GM12891 (cell line): ENCODE measurements around the gene TANC1.

Experiments
- PAX5 ChIP-seq: IDR thresholded peaks from 2 replicates; pipeline ENCODE4 v1.6.1; 2011; ENCODE audit warnings: low read length, moderate library complexity, mild to moderate bottlenecking; ENCODE audit not compliant: insufficient read depth, severe bottlenecking
- POLR2A ChIP-seq: IDR thresholded peaks from 2 replicates; pipeline ENCODE4 v1.6.1; 2011; ENCODE audit warnings: low read depth, low read length, control low read depth
- POLR2AphosphoS5 ChIP-seq: IDR thresholded peaks from 2 replicates; pipeline ENCODE4 v1.6.1; 2011; ENCODE audit warnings: low read depth, low read length, control low read depth
- POU2F2 ChIP-seq: IDR thresholded peaks from 2 replicates; pipeline ENCODE4 v1.6.1; 2011; ENCODE audit warnings: low read depth, mild to moderate bottlenecking, control low read depth, low read length, moderate library complexity
- SPI1 ChIP-seq: IDR thresholded peaks from 2 replicates; pipeline ENCODE4 v1.6.1; 2011; ENCODE audit warnings: low read depth, low read length, control low read depth
- TAF1 ChIP-seq: IDR thresholded peaks from 2 replicates; pipeline ENCODE4 v1.6.1; 2011; ENCODE audit warnings: low read depth, low read length, control low read depth

- no peak for TF ChIP-seq POLR2A
- TF ChIP-seq PAX5 = no peak
- no peak for TF ChIP-seq TAF1
- TF ChIP-seq POLR2AphosphoS5 = no peak
- no peak for TF ChIP-seq SPI1
- no peak for TF ChIP-seq POU2F2
These were observed 184.6 kb downstream of the TANC1 start for GRCh38 chr2:159153063-159153462.
